GM19099 (cell line): ENCODE measurements around the gene UBE2QL1.

Experiments used
- POLR2A ChIP-seq: IDR thresholded peaks from 3 replicates; pipeline ENCODE4 v1.6.1; 2011; ENCODE audit warnings: low read depth; ENCODE audit not compliant: insufficient read length; ENCODE audit errors: extremely low read depth

Gene UBE2QL1

DNA sequence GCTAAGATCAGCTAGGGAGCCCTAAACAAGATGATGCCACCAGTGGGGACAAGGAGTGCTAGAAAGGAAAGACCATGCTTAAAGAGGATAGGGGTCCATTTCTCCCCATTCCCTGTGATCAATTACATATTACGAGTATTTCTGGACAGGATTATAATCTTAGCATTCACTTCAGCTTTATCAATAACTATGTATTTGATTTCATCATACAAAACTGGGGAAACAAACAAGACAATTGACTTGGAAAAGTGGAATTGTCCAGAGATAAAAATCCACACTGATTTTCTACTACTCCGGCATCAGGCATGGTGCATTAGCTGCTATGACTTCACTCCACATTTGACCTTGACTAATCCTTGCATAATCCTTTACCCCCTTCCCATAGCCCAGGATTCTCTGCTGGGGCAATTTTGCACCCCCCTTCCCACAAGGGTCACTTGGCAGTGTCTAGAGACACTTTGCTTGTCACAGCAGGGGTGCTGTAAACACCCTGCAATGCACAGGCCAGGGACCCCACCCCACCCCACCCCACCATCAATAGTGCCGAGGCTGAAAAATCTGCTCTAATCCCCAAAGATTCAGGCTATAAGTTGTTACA is 29.9 kb upstream of the UBE2QL1 start:
- TF ChIP-seq POLR2A, result no peak

DNA sequence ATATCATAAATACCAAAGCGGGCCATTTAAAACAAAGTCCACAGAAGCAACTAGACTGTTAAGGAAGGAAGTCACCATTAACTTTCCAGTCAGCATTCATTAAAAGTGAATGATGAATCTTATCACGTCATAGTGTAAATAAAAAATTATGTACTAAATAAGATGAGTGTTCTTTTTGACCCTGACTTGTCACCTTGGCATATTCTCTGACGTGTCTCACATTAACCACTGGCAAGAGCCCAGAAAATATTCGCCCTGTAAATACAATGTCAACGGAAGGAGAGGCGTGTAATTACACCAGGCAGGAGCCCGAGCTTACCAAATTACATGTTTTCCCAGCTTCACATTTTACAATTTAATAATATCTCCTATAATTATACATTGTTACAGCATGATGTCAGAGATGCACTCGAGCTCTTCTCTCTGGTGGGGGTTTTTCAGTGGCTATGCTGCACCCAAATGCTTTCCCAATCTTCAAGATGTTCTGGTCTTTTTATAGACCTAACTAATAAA is 29.3 kb upstream of the UBE2QL1 start:
- TF ChIP-seq POLR2A, result no peak

DNA sequence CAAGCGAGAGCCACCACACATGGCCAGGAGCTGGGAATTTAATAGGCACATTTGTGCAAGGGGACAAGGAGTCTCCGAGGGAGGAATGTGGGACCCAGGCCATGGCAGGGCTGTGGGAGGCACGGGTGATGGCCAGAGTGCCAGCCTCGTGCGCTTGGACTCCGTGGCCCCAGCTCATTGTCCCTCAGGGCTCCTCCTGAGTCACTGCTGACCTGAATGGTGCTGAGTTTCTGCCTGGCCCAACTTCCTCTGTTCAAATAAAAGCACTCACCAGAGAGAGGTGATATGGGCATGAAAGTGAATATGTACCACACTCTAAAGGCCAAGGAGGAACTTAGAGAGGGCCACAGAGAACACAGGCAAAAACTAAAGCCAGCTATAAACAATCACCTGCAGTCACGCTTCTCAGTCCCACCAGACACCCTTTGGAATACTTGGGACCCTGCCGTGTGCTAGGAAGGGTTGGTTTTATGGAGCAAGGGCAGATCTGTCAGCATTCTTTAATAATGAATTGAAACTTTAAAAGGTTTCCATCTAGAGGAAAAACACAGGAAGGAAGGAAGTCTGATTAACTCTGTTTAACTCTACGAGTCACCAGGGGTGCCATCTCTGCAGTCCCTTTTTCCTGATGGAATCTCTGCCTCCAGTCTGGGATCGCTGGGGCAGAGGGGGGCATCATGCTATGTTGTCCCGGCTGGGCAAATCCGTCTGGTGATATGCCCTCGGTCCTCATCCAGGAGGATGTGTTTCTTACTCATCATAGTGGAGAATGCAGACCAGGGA is 25.1 kb upstream of the UBE2QL1 start:
- no peak for TF ChIP-seq POLR2A

DNA sequence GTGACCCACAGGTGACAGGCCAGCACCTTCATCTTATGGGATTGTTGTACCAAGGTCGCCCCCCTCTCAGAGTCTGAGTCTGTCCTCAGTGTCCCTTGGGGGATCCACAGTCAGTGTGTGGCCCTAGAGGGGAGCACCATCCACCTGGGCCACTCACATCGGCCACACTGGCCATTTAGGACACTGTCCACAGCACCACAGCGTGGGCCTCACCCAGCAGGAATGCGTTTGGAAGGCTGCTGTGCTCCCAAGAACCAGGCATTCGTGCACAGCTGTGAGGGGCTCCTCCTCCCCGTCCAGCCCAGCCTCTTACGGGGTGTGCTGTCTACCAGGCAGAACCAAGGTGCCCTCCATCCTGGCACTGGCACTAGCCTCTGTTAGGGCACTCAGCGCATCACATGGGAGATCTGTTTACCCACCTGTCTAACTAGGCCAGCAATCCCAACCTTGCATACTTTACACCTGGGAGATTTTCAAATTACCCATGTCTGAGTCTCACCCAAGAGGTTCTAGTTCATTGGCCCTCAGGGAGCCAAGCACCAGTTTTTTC is 24.5 kb upstream of the UBE2QL1 start:
- TF ChIP-seq POLR2A, result no peak

DNA sequence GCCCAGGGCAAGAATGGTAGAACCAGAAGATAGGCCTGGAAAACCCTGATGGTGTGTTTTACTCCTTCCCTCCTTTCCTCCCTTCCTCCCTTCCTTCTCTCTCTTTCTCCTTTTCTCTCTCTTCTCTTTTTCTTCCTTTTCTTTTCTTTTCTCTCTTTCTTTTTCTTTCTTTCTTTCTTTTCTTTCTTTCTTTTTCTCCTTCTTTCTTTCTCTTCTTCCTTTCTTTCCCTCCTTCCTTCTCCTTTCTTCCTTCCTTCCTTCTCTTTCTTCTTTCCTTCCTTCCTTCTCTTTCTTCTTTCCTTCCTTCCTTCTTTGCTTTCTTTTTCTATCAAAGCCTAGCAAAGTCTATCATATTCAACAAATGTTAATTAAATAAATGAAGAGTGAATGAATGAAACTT is 24.0 kb upstream of the UBE2QL1 start:
- TF ChIP-seq POLR2A, result no peak

DNA sequence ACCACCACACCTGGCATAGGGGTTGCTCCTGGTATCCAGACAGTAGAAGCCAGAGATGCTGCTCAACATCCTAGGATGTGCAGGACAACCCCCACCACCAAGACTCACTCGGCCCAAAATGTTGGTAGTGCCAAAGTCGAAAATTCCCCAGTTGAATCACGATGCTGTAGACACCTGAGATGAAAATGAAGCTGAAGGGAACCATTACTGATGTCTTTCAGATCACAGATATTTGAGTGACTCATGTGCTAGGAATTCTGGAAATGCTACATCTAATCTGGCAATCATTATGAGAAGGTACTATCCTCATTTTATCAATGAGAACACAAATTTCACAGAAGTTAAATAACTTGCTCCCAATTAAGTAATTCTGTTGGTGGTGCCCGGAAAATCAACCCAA is 21.0 kb upstream of the UBE2QL1 start:
- no peak for TF ChIP-seq POLR2A

DNA sequence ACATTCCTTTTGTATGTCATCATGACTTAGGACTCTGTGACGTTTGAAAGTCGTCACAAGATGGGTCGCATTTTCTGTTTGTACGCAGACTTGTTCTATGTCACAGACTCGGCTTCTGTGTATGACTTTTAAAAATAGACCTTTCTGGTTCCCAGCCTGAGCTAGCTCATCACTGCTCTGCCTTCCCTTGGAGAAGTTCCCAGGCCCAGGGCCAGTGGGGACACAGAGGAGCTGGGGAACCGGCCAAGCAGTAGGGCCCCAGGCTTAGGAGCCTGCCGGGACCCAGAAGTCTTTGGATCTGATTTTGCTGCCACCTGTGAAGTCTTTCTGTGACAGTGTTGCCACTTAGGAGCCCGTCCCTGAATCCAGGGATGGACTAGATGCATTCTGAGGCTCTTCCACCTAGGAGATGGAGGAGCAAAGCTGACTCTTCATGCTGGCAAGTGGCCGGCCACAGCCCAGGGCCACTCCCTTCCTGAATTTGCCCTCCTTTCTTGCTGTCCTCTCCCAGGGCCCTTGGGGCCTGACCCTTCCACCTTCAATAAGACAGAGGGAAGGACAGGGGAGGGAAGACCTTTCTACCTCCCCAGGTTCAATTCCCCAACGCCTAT is 18.1 kb upstream of the UBE2QL1 start:
- no peak for TF ChIP-seq POLR2A

DNA sequence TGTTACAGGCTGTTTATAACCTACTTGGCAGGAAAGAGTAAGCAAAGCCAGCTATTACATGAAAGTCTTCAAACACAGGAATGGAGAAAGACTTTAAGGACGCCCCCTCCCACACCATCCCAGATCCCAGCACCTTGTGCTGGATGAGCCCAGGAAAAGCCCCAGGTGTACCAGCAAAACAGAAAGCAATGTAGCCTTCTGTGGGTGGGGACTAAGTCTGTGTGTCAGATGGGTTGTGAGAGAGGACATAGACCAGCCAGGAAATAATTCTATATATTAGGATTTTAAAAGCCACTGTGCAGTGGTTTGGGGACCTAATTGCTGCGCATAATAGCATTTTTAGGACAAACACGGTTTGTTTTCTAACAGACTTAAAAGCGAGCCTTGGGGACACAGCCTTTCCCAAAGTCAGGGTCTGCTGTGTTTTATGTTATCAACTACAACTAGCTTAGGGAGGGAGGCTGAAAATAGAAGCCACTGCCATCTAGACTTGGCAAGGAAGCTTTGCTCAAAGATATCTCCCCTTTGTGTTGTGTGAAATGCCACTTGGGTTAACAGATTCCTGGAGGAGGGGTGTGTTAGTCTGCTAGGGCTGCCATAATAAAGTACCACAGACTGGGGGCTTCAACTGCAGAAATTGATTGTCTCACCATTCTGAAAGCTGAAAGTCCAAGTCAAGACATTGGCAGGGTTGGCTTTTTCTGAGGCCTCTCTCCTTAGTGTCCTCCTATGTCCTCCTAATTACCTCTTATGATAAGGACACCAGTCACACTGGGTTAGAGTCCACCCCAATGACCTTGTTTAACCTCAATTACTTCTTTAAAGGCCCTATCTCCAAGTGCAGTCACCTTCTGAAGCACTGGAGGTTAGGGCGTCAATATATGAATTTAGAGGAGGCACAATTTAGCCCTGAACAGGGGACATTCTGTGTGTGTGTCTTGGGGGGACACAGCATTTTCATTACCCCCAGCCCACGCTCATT is 17.2 kb upstream of the UBE2QL1 start:
- TF ChIP-seq POLR2A, result no peak

DNA sequence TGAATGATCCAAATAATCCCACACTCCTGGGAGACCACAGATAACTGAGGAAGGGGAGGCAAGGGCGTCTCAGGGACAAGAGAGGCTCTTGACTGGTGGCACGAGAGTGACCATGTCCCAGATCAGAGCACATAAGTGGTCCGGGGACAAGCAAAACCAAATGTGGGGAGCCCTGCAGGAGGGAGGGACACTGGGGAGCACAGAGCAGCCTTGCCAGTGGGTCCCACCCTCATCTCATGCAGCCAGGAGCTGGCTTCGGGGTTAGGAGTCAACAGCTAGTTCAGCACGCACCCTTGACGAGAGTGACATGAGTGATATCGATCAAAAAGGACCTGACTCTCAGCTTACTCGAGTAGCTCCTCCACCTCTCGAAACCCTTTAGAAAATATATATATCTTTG is 16.5 kb upstream of the UBE2QL1 start:
- no peak for TF ChIP-seq POLR2A

DNA sequence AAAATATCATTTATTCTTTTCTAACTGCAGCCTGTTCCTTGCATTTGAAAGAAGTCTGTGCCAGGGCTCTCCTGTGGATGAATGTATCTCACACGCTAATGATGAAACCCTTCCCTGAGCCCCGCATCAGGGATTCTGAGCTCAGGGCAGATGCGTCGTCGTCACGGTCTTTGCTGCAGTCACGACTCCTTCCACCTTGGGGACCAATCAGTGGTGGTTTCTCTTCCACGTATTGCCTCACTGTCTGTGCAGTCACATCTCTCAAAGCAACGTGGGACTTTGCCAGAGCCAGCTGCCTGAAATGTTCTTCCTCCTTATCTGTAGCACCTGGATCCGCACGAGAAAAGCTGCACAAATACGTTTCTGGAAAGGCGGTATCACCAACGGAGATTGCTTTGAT is 13.9 kb upstream of the UBE2QL1 start:
- TF ChIP-seq POLR2A, result no peak

DNA sequence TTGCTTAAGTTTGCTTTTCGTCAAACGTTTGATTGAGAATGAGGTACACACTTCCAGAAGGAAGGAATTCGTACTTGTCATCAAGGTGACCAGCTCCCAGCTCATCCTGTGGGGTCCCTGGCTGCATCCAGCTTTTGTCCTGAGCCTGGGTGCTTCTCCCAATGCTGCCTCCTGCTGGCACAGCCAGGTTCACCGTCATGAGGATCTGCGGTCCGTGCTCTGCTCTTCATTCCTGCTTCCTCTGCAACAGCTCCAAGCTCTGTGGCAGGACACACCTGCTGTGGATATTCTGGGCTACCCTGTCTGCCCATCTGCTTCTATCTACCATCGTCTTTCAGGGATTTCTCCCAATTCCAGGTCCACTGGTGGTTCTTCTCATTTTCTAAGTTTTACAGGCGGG is 13.3 kb upstream of the UBE2QL1 start:
- no peak for TF ChIP-seq POLR2A

DNA sequence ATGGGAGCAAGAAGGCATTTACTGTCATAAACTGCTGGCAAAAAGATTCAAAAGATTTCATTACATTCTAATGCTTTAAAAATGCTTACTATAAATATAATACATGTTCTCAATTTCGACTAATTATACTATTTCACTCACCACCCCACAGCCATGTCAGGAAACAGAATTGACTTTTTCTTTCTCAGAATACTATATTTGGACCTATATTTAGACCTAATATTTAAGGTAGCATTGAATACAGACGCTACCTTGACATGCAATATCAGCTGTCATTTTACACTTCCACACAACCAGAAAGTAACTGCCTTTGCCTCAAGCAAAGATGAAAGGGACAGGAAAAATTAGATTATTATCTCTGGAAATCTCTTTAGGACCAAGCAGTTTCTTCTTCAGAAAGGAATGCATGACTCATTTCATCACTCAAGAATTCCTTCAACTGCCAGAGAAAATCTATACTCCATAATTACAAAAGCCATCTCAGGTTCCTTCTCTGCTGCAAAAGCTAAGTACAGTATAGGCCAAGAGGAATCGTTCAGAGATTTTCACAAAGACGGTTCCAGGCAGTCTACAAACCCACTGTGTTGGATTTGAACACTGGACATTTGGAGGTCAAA is 11.8 kb upstream of the UBE2QL1 start:
- TF ChIP-seq POLR2A, result no peak

DNA sequence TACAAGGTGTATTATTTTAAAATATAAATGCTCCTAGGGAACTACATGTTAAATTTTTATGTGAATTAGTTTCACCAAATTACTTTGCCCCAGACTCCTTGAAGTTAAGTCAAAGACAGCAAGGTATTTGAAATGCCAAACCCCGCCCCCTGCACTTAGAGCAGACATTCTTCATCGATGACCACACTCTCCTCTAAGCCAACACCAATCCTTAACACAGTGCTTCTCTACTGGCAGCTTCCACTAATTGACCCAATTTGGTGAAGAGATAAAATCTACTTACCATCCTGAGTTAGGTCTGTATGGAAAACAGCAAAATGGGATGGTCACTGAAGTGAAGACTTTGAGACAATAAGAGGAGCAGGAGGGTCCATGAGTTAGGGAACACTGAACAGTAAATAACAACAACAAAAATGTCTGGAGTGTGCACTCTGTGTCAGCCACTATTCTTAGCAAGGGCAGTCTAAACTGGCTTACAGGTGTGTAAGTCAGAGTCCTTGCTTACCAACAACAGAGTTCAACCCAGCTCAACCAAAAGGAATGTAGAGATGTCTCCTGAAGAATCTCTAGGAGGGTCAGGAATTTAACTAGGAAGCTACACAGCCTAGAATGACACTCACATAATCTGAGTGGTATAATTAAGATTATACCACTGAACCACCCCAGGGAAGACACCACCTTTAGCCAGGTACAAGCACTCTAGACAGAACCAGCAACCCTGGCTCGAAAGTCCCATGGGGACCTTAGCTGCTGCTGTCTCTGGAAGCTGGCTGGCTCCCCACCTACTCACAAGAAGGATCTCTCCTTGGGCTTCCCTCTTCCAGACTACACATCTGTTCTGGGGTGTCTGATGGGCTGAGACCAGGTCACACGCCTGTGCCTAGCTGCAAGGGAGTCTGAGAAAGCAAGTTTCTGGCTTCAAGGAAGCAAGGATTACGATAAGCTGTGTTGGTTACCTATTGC is 8.8 kb upstream of the UBE2QL1 start:
- no peak for TF ChIP-seq POLR2A

DNA sequence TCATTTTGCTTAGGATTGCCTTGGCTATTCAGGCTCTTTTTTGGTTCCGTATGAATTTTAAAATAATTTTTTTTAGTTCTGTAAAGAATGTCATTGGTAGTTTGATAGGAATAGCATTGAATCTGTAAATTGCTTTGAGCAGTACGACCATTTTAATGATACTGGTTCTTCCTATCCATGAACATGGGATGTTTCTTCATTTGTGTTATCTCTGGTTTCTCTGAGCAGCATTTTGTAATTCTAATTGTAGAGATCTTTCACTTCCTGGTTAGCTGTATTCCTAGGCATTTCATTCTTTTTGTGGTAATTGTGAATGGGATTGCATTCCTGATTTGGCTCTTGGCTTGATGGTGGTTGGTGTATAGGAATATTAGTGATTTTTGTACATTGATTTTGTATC is 6.3 kb upstream of the UBE2QL1 start:
- TF ChIP-seq POLR2A, result no peak

DNA sequence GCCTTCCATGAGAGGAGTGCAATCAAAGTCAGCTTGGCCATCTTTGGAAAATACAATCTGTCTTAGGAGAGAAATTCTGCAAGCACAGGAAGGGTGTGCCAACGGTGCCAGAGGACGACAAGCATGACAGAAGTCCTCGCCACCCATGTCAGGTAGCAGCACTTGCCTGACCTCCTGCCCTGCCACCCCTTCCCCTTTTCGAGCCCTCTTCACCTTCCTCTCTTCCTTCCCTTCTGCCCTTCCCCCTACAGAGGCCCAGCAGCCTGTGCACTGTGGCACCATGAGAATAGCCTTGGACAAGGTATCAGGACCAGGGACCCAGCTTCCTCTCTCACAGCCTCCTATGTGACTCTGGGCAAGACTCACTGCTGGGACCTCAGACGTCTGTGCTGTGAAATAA is 5.3 kb upstream of the UBE2QL1 start:
- TF ChIP-seq POLR2A, result no peak
